Ishikawa (cell line): Measurements from ENCODE around the gene ZNF483.
A peak's percentile ranks its signal among the peaks of the same experiment; 100 is the strongest.

Source experiments
- CEBPB ChIP-seq: IDR thresholded peaks from 2 replicates; pipeline ENCODE4 v1.6.1; 2012
- CREB1 ChIP-seq: IDR thresholded peaks from 2 replicates; pipeline ENCODE4 v1.6.1; 2012; ENCODE audit warnings: low read depth
- EGR1 ChIP-seq: IDR thresholded peaks from 2 replicates; pipeline ENCODE4 v1.6.1; 2012
- EP300 ChIP-seq: IDR thresholded peaks from 2 replicates; pipeline ENCODE4 v1.6.1; 2012; ENCODE audit warnings: borderline replicate concordance
- FOXM1 ChIP-seq: IDR thresholded peaks from 2 replicates; pipeline ENCODE4 v1.6.1; 2012; ENCODE audit warnings: low read depth, borderline replicate concordance
- NFIC ChIP-seq: IDR thresholded peaks from 2 replicates; pipeline ENCODE4 v1.6.1; 2012
- RAD21 ChIP-seq: IDR thresholded peaks from 2 replicates; pipeline ENCODE4 v1.6.1; 2012; ENCODE audit warnings: low read depth
- REST ChIP-seq: IDR thresholded peaks from 2 replicates; pipeline ENCODE4 v1.6.1; 2012; ENCODE audit warnings: low read depth, mild to moderate bottlenecking
- TAF1 ChIP-seq: IDR thresholded peaks from 2 replicates; pipeline ENCODE4 v1.6.1; 2012; ENCODE audit warnings: low read depth, mild to moderate bottlenecking
- TCF12 ChIP-seq: IDR thresholded peaks from 2 replicates; pipeline ENCODE4 v1.6.1; 2012; ENCODE audit warnings: low read depth
- TEAD4 ChIP-seq: IDR thresholded peaks from 2 replicates; pipeline ENCODE4 v1.6.1; 2012
- USF1 ChIP-seq: IDR thresholded peaks from 2 replicates; pipeline ENCODE4 v1.6.1; 2012
- YY1 ChIP-seq: IDR thresholded peaks from 2 replicates; pipeline ENCODE4 v1.6.1; 2012; ENCODE audit warnings: low read depth
- ZBTB7A ChIP-seq: IDR thresholded peaks from 2 replicates; pipeline ENCODE4 v1.6.1; 2012; ENCODE audit warnings: low read depth
- TF ChIP-seq, protein P1 (sequence below): IDR thresholded peaks from 2 replicates; pipeline ENCODE4 v1.6.1; 2012

ZNF483 gene

GRCh38 chr9:111604054-111604615 is 79.2 kb downstream of the ZNF483 start:
- no peak for TF ChIP-seq REST
- TF ChIP-seq EGR1 = no peak
- TF ChIP-seq FOXM1 = no peak
- no peak for TF ChIP-seq NFIC
- TF ChIP-seq CREB1 = no peak
- no peak for TF ChIP-seq RAD21
- no peak for TF ChIP-seq ZBTB7A
- TF ChIP-seq, protein P1, sequence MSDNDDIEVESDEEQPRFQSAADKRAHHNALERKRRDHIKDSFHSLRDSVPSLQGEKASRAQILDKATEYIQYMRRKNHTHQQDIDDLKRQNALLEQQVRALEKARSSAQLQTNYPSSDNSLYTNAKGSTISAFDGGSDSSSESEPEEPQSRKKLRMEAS = no peak

GRCh38 chr9:111605041-111605559 is 80.1 kb downstream of the ZNF483 start:
- no peak for TF ChIP-seq YY1
- TF ChIP-seq, protein P1 = no peak
- TF ChIP-seq RAD21 = no peak
- no peak for TF ChIP-seq REST

- no peak for TF ChIP-seq REST
- TF ChIP-seq CEBPB = no peak
- TF ChIP-seq FOXM1 = no peak
Observed at GRCh38 chr9:111610149-111610548, 85.2 kb downstream of the ZNF483 start.

GRCh38 chr9:111610845-111611244 is 85.9 kb downstream of the ZNF483 start:
- peak; percentile 41 for TF ChIP-seq TEAD4
- TF ChIP-seq TCF12 = no peak
- 0 out of 2 replicates have a peak, but pooled peaks have one; percentile 13 for TF ChIP-seq CREB1
- no peak for TF ChIP-seq ZBTB7A
- 0 out of 2 replicates have a peak, but pooled peaks have one; percentile 14 for TF ChIP-seq NFIC
- TF ChIP-seq, protein P1 = 0 out of 2 replicates have a peak, but pooled peaks have one; percentile 47
- no peak for TF ChIP-seq RAD21

- TF ChIP-seq NFIC = peak; percentile 38; the same call in 1 of the 2 replicates
- no peak for TF ChIP-seq USF1
- no peak for TF ChIP-seq CEBPB
Observed at GRCh38 chr9:111613436-111614040, 88.6 kb downstream of the ZNF483 start.

DNA sequence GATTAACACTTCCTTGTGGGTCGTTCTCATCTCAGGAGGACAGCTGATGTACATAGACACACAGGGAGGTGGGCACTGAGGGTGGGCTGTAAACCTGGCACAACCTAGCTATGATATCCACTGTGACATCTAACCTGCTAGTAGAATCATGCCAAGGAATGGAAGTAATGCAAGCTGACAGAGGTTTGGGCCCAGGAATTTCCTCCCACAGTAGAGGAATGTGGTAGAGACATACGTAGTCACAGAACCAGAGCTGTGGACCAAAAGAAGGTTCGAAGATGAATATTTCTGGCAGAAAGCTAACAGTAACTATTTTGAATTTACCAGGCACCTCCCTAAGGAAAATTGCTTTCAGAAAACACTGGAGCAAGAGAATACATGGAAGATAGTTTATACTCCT is 90.9 kb downstream of the ZNF483 start:
- TF ChIP-seq EP300 (no peak), CREB1 (no peak), TEAD4 (no peak), TAF1 (no peak), TCF12 (no peak), USF1 (no peak), YY1 (no peak), FOXM1 (no peak), EGR1 (no peak)
- TF ChIP-seq, protein P1 = no peak
